BLaER1 (cell line): ENCODE data around the gene OTULIN.

Experiments
- H3K27ac ChIP-seq: shearing (Covaris generic); formaldehyde crosslinking; 2 replicates; pipeline ENCODE4 v1.8.1; 2022
- H3K27me3 ChIP-seq: shearing (Covaris generic); formaldehyde crosslinking; 2 replicates; pipeline ENCODE4 v1.8.1; 2022
- H3K36me3 ChIP-seq: shearing (Covaris generic); formaldehyde crosslinking; 2 replicates; pipeline ENCODE4 v1.8.1; 2022
- H3K4me1 ChIP-seq: shearing (Covaris generic); formaldehyde crosslinking; 2 replicates; pipeline ENCODE4 v1.8.1; 2022
- H3K4me2 ChIP-seq: shearing (Covaris generic); formaldehyde crosslinking; 2 replicates; pipeline ENCODE4 v1.8.1; 2022
- H3K4me3 ChIP-seq: shearing (Covaris generic); formaldehyde crosslinking; 2 replicates; pipeline ENCODE4 v1.8.1; 2022
- H3K9ac ChIP-seq: shearing (Covaris generic); formaldehyde crosslinking; 2 replicates; pipeline ENCODE4 v1.8.1; 2022
- H3K9me3 ChIP-seq: shearing (Covaris generic); formaldehyde crosslinking; 2 replicates; pipeline ENCODE4 v1.8.1; 2022
- H4K20me1 ChIP-seq: shearing (Covaris generic); formaldehyde crosslinking; 2 replicates; pipeline ENCODE4 v1.8.1; 2022
- Cebpa-rat ChIP-seq: shearing (Covaris generic); IDR thresholded peaks from 2 replicates; pipeline ENCODE4 v1.8.1; 2022

The OTULIN gene

GRCh38 chr5:14733661-14734060 is 69.1 kb downstream of the OTULIN start:
- Histone ChIP-seq H3K9me3 (no peaks in the 10 kb centered on the region), H3K36me3 (peaks cover 15% of the 10 kb centered on the region), H3K27me3 (no peaks in the 10 kb centered on the region), H3K4me1 (peaks cover 92% of the 10 kb centered on the region), H4K20me1 (no peaks in the 10 kb centered on the region), H3K4me2 (peak overlapping the region; percentile 84), H3K9ac (peak overlapping the region; percentile 36; the same call in 1 of the 2 replicates), H3K27ac (peak overlapping the region; percentile 78), H3K4me3 (no peak overlapping the region)
- TF ChIP-seq Cebpa-rat, result no peak

GRCh38 chr5:14734396-14734795 is 69.9 kb downstream of the OTULIN start:
- peak overlapping the region; percentile 3; the same call in 1 of the 2 replicates for H3K27ac ChIP-seq
- H3K4me3 ChIP-seq, result no peak overlapping the region
- peaks cover 99% of the 10 kb centered on the region for H3K4me1 ChIP-seq
- H3K9ac ChIP-seq, result no peak overlapping the region
- peaks cover 21% of the 10 kb centered on the region for H3K36me3 ChIP-seq
- H3K9me3 ChIP-seq, result no peaks in the 10 kb centered on the region
- no peaks in the 10 kb centered on the region for H4K20me1 ChIP-seq
- TF ChIP-seq Cebpa-rat, result no peak
- H3K27me3 ChIP-seq, result no peaks in the 10 kb centered on the region
- peak overlapping the region; percentile 84 for H3K4me2 ChIP-seq

GRCh38 chr5:14735944-14736343 is 71.4 kb downstream of the OTULIN start:
- Histone ChIP-seq H3K27ac (no peak overlapping the region), H3K9me3 (no peaks in the 10 kb centered on the region), H3K4me3 (no peak overlapping the region), H3K36me3 (peaks cover 31% of the 10 kb centered on the region), H4K20me1 (no peaks in the 10 kb centered on the region), H3K4me2 (0 out of 2 replicates have a peak overlapping the region, but pooled peaks have one; percentile 13), H3K4me1 (peaks cover 100% of the 10 kb centered on the region), H3K9ac (no peak overlapping the region), H3K27me3 (no peaks in the 10 kb centered on the region)
- no peak for TF ChIP-seq Cebpa-rat

- Histone ChIP-seq H3K4me3 (no peak overlapping the region), H4K20me1 (no peaks in the 10 kb centered on the region), H3K27ac (peak overlapping the region; percentile 52), H3K9ac (peak overlapping the region; percentile 43; the same call in 1 of the 2 replicates), H3K4me2 (peak overlapping the region; percentile 62), H3K9me3 (no peaks in the 10 kb centered on the region), H3K36me3 (peaks cover 31% of the 10 kb centered on the region), H3K27me3 (no peaks in the 10 kb centered on the region), H3K4me1 (peaks cover 100% of the 10 kb centered on the region)
- TF ChIP-seq Cebpa-rat, result no peak
Observed at GRCh38 chr5:14737291-14737690, 72.8 kb downstream of the OTULIN start.

GRCh38 chr5:14738050-14738449 is 73.5 kb downstream of the OTULIN start:
- Histone ChIP-seq H3K36me3 (peaks cover 31% of the 10 kb centered on the region), H4K20me1 (no peaks in the 10 kb centered on the region), H3K27ac (0 out of 2 replicates have a peak overlapping the region, but pooled peaks have one; percentile 52), H3K9ac (peak overlapping the region; percentile 43; the same call in 1 of the 2 replicates), H3K9me3 (no peaks in the 10 kb centered on the region), H3K4me1 (peaks cover 100% of the 10 kb centered on the region), H3K27me3 (no peaks in the 10 kb centered on the region), H3K4me2 (peak overlapping the region; percentile 62), H3K4me3 (no peak overlapping the region)
- no peak for TF ChIP-seq Cebpa-rat

- Histone ChIP-seq H3K27ac (no peak overlapping the region), H3K4me1 (peaks cover 100% of the 10 kb centered on the region), H3K9me3 (no peaks in the 10 kb centered on the region), H3K4me2 (0 out of 2 replicates have a peak overlapping the region, but pooled peaks have one; percentile 3), H4K20me1 (no peaks in the 10 kb centered on the region), H3K36me3 (peaks cover 27% of the 10 kb centered on the region), H3K4me3 (no peak overlapping the region), H3K27me3 (no peaks in the 10 kb centered on the region), H3K9ac (no peak overlapping the region)
- no peak for TF ChIP-seq Cebpa-rat
Observed at GRCh38 chr5:14739538-14739937, 75.0 kb downstream of the OTULIN start.

- H4K20me1 ChIP-seq, result no peaks in the 10 kb centered on the region
- H3K27ac ChIP-seq, result 0 out of 2 replicates have a peak overlapping the region, but pooled peaks have one; percentile 20
- peaks cover 27% of the 10 kb centered on the region for H3K36me3 ChIP-seq
- H3K9ac ChIP-seq, result no peak overlapping the region
- H3K4me2 ChIP-seq, result peak overlapping the region; percentile 80
- no peaks in the 10 kb centered on the region for H3K27me3 ChIP-seq
- TF ChIP-seq Cebpa-rat, result no peak
- H3K4me3 ChIP-seq, result no peak overlapping the region
- H3K4me1 ChIP-seq, result peaks cover 100% of the 10 kb centered on the region
- H3K9me3 ChIP-seq, result no peaks in the 10 kb centered on the region
Observed at GRCh38 chr5:14739981-14740380, 75.5 kb downstream of the OTULIN start.

GRCh38 chr5:14741131-14741530 is 76.6 kb downstream of the OTULIN start:
- Histone ChIP-seq H3K27ac (peak overlapping the region; percentile 59; the same call in 1 of the 2 replicates), H4K20me1 (no peaks in the 10 kb centered on the region), H3K9ac (no peak overlapping the region), H3K27me3 (no peaks in the 10 kb centered on the region), H3K36me3 (peaks cover 27% of the 10 kb centered on the region), H3K4me1 (peaks cover 100% of the 10 kb centered on the region), H3K9me3 (no peaks in the 10 kb centered on the region), H3K4me2 (peak overlapping the region; percentile 80), H3K4me3 (no peak overlapping the region)
- TF ChIP-seq Cebpa-rat, result no peak

- H3K4me1 ChIP-seq, result peaks cover 99% of the 10 kb centered on the region
- H3K36me3 ChIP-seq, result peaks cover 25% of the 10 kb centered on the region
- TF ChIP-seq Cebpa-rat, result no peak
- H3K9me3 ChIP-seq, result no peaks in the 10 kb centered on the region
- H3K27ac ChIP-seq, result peak overlapping the region; percentile 59
- no peaks in the 10 kb centered on the region for H4K20me1 ChIP-seq
- H3K27me3 ChIP-seq, result no peaks in the 10 kb centered on the region
- H3K9ac ChIP-seq, result no peak overlapping the region; the same call in 1 of the 2 replicates
- H3K4me3 ChIP-seq, result no peak overlapping the region
- H3K4me2 ChIP-seq, result peak overlapping the region; percentile 80
Observed at GRCh38 chr5:14741801-14742440, 77.4 kb downstream of the OTULIN start.

GRCh38 chr5:14742498-14742897 is 78.0 kb downstream of the OTULIN start:
- Histone ChIP-seq H3K4me3 (no peak overlapping the region), H3K9ac (no peak overlapping the region), H3K4me1 (peaks cover 93% of the 10 kb centered on the region), H3K4me2 (peak overlapping the region; percentile 80), H4K20me1 (no peaks in the 10 kb centered on the region), H3K27me3 (no peaks in the 10 kb centered on the region), H3K36me3 (peaks cover 25% of the 10 kb centered on the region), H3K9me3 (no peaks in the 10 kb centered on the region), H3K27ac (peak overlapping the region; percentile 59; the same call in 1 of the 2 replicates)
- TF ChIP-seq Cebpa-rat, result no peak
